H1 (cell line): ENCODE results near the gene ECPAS. TPM values are rescaled to one million over a fixed set of nuclear protein-coding genes. Genes with fewer than 3 reads are reported as not detected.

ENCODE experiments used
- CTCF ChIA-PET: fragments of 300-600 bp; sonication (Branson Sonifier 250); formaldehyde crosslinking; loops from one replicate; lab custom pipeline; 2021; ENCODE audit not compliant: partially characterized antibody; lab: Charles Lee
- POLR2A ChIA-PET: fragments of 300-600 bp; sonication (Branson Sonifier 250); formaldehyde crosslinking; loops from one replicate; lab custom pipeline; 2021; ENCODE audit warnings: inconsistent platforms; ENCODE audit not compliant: partially characterized antibody; lab: Charles Lee
- DNase-seq, 2 experiments: peaks; one replicate each; pipeline versions ENCODE4 v3.0.0 to v3.0.0-alpha.2; 2010 to 2022; ENCODE audit warnings: low spot score in 2 of 2, low read depth in 1 of 2, mixed read lengths in 1 of 2
- FAIRE-seq: peaks from 2 replicates; lab custom pipeline; 2011; peaks lifted over from hg19 to GRCh38; lab: Jason Lieb, UNC
- H2AFZ ChIP-seq: 2 replicates; pipeline ENCODE4 v1.8.1; 2012; ENCODE audit warnings: low read length, inconsistent platforms
- H2AK5ac ChIP-seq: 2 replicates; pipeline ENCODE4 v1.6.1; 2013; ENCODE audit warnings: low read depth, low read length
- H2BK120ac ChIP-seq: replicated peaks from 2 replicates; pipeline ENCODE3; 2013; ENCODE audit warnings: low read depth, low read length, inconsistent platforms
- H2BK12ac ChIP-seq: 2 replicates; pipeline ENCODE4 v1.6.1; 2013; ENCODE audit warnings: low read depth, low read length
- H2BK15ac ChIP-seq: 2 replicates; pipeline ENCODE4 v1.6.1; 2013; ENCODE audit warnings: low read length
- H2BK20ac ChIP-seq: 2 replicates; pipeline ENCODE4 v1.6.1; 2013; ENCODE audit warnings: low read length
- H2BK5ac ChIP-seq: 2 replicates; pipeline ENCODE4 v1.6.1; 2013; ENCODE audit warnings: low read depth, low read length
- H3K14ac ChIP-seq: 2 replicates; pipeline ENCODE4 v1.6.1; 2013; ENCODE audit warnings: inconsistent platforms; ENCODE audit not compliant: insufficient read length
- H3K18ac ChIP-seq: 2 replicates; pipeline ENCODE4 v1.6.1; 2013; ENCODE audit warnings: low read length; ENCODE audit errors: extremely low read depth
- H3K23ac ChIP-seq: 2 replicates; pipeline ENCODE4 v1.6.1; 2013; ENCODE audit warnings: inconsistent platforms; ENCODE audit not compliant: insufficient read length
- H3K23me2 ChIP-seq: 2 replicates; pipeline ENCODE4 v1.6.1; 2013; ENCODE audit warnings: low read depth, low read length
- H3K27ac ChIP-seq: 2 replicates; pipeline ENCODE4 v1.6.1; 2011; ENCODE audit warnings: low read depth, low read length, inconsistent platforms
- H3K27me3 ChIP-seq, 4 experiments: replicated peaks in 1 of 4; 1 replicate in 1 of 4; 2 replicates in 3 of 4; pipeline versions ENCODE4 v1.6.1 to v1.8.1; 2011 to 2013; ENCODE audit warnings: low read length in 3 of 4, mild to moderate bottlenecking in 3 of 4, inconsistent platforms in 2 of 4, mixed read lengths in 2 of 4, moderate library complexity in 1 of 4; ENCODE audit not compliant: control insufficient read depth in 3 of 4, insufficient read depth in 3 of 4; ENCODE audit errors: extremely low read depth in 1 of 4
- H3K36me3 ChIP-seq, 4 experiments: 2 replicates each; pipeline versions ENCODE4 v1.6.1 to v1.8.1; 2011 to 2013; ENCODE audit warnings: mild to moderate bottlenecking in 4 of 4, low read length in 3 of 4, moderate library complexity in 2 of 4, control low read depth in 1 of 4, inconsistent platforms in 1 of 4; ENCODE audit not compliant: insufficient read depth in 4 of 4, control insufficient read depth in 2 of 4
- H3K4ac ChIP-seq: replicated peaks from 2 replicates; pipeline ENCODE3; 2013; ENCODE audit warnings: low read length, low read depth, mixed read lengths, inconsistent platforms; ENCODE audit not compliant: insufficient read length
- H3K4me1 ChIP-seq, 4 experiments: replicated peaks in 1 of 4; 1 replicate in 1 of 4; 2 replicates in 3 of 4; pipeline versions ENCODE4 v1.6.1 to v1.8.1; 2011 to 2013; ENCODE audit warnings: low read length in 3 of 4, inconsistent platforms in 2 of 4, mixed read lengths in 1 of 4; ENCODE audit not compliant: insufficient read depth in 4 of 4, control insufficient read depth in 3 of 4
- H3K4me2 ChIP-seq, 2 experiments: 2 replicates each; pipeline versions ENCODE4 v1.6.1 to v1.8.1; 2011 to 2013; ENCODE audit warnings: low read depth in 2 of 2, low read length in 2 of 2, control low read depth in 1 of 2, inconsistent platforms in 1 of 2, mild to moderate bottlenecking in 1 of 2; ENCODE audit not compliant: insufficient read depth in 1 of 2
- H3K4me3 ChIP-seq, 4 experiments: fragments of 200-600, 300-600 bp in 1 of 4; sonication (generic), shearing (Covaris generic), sonication (Bioruptor Twin) in 1 of 4; 2 replicates each; pipeline versions ENCODE4 v1.5.1 to v1.8.1; 2011 to 2016; ENCODE audit warnings: low read length in 4 of 4, low read depth in 3 of 4, control low read depth in 2 of 4, inconsistent platforms in 2 of 4, mild to moderate bottlenecking in 2 of 4, mixed read lengths in 1 of 4, moderate library complexity in 1 of 4; ENCODE audit not compliant: insufficient read depth in 2 of 4; ENCODE audit errors: extremely low read depth in 1 of 4
- H3K56ac ChIP-seq: replicated peaks from 2 replicates; pipeline ENCODE3; 2013; ENCODE audit warnings: low read depth, mild to moderate bottlenecking, mixed read lengths, low read length, inconsistent platforms; ENCODE audit not compliant: insufficient read length
- H3K79me1 ChIP-seq: 2 replicates; pipeline ENCODE4 v1.6.1; 2013; ENCODE audit warnings: low read depth, low read length, control low read depth
- H3K79me2 ChIP-seq, 2 experiments: 2 replicates each; pipeline versions ENCODE4 v1.6.1 to v1.8.1; 2012 to 2013; ENCODE audit warnings: low read length in 2 of 2, mild to moderate bottlenecking in 2 of 2, inconsistent platforms in 1 of 2; ENCODE audit not compliant: insufficient read depth in 2 of 2, control insufficient read depth in 1 of 2
- H3K9ac ChIP-seq, 4 experiments: replicated peaks in 1 of 4; 1 replicate in 1 of 4; 2 replicates in 3 of 4; pipeline versions ENCODE4 v1.6.1 to v1.8.1; 2011 to 2013; ENCODE audit warnings: low read depth in 3 of 4, low read length in 3 of 4, control low read depth in 2 of 4, mild to moderate bottlenecking in 2 of 4, moderate library complexity in 2 of 4, inconsistent platforms in 1 of 4; ENCODE audit errors: extremely low read depth in 1 of 4
- H3K9me3 ChIP-seq, 2 experiments: 2 replicates each; pipeline versions ENCODE4 v1.6.1 to v1.8.1; 2012 to 2013; ENCODE audit warnings: mild to moderate bottlenecking in 2 of 2, moderate library complexity in 2 of 2, control low read depth in 1 of 2, inconsistent platforms in 1 of 2, low read depth in 1 of 2, low read length in 1 of 2, mixed read lengths in 1 of 2; ENCODE audit not compliant: insufficient read depth in 2 of 2
- H4K20me1 ChIP-seq, 2 experiments: replicated peaks in 1 of 2; 2 replicates each; pipeline versions ENCODE3 to v1.8.1; 2011 to 2013; ENCODE audit warnings: inconsistent platforms in 2 of 2, low read length in 2 of 2, mild to moderate bottlenecking in 1 of 2; ENCODE audit not compliant: insufficient read depth in 2 of 2, control insufficient read depth in 1 of 2
- H4K5ac ChIP-seq: 2 replicates; pipeline ENCODE4 v1.6.1; 2013; ENCODE audit warnings: low read length, low read depth, mixed read lengths, inconsistent platforms; ENCODE audit not compliant: insufficient read length
- H4K8ac ChIP-seq: 2 replicates; pipeline ENCODE4 v1.8.0; 2013; ENCODE audit warnings: mild to moderate bottlenecking, moderate library complexity, low read length, inconsistent platforms; ENCODE audit not compliant: insufficient read depth; ENCODE audit errors: extremely low read depth
- H4K91ac ChIP-seq: replicated peaks from 2 replicates; pipeline ENCODE3; 2013; ENCODE audit warnings: low read length, mixed read lengths, inconsistent platforms; ENCODE audit not compliant: insufficient read length
- BACH1 ChIP-seq: IDR thresholded peaks from 2 replicates; pipeline ENCODE4 v1.6.1; 2012; ENCODE audit warnings: low read length, improper control_type of control experiment
- GTF2F1 ChIP-seq: IDR thresholded peaks from 2 replicates; pipeline ENCODE4 v1.6.1; 2012; ENCODE audit warnings: low read depth, low read length, improper control_type of control experiment, borderline replicate concordance
- POLR2AphosphoS5 ChIP-seq: IDR thresholded peaks from 2 replicates; pipeline ENCODE4 v1.6.1; 2011; ENCODE audit warnings: low read depth, low read length
- SUZ12 ChIP-seq: fragments of 200-600 bp; sonication (generic); IDR thresholded peaks from 2 replicates; pipeline ENCODE4 v1.6.1; 2012; ENCODE audit warnings: mild to moderate bottlenecking, inconsistent platforms, low read length, moderate library complexity, mixed read lengths
- WGBS, 2 experiments: shearing (Covaris generic) in 1 of 2; methylation state at CpG; one replicate each; pipeline versions ENCODE4 v1.1.6 to v1.1.7; 2013 to 2015; ENCODE audit warnings: low lambda C conversion rate in 2 of 2, mixed read lengths in 2 of 2, inconsistent platforms in 1 of 2, low coverage in 1 of 2, missing lambda C conversion rate in 1 of 2; ENCODE audit not compliant: insufficient replicate concordance in 2 of 2, insufficient coverage in 1 of 2, insufficient read length in 1 of 2; ENCODE audit errors: extremely low coverage in 1 of 2, missing lambda C conversion rate in 1 of 2; 5-methylcytosine and 5-hydroxymethylcytosine counted together
- polyA plus RNA-seq, 7 experiments: library from polyadenylated mRNA; depleted of rRNA in 3 of 7; stranded (reverse) in 5 of 7; unstranded in 2 of 7; fragments of >200 nt in 5 of 7; fragments of 200-250 nt in 2 of 7; gene quantifications; 1 replicate in 5 of 7; 2 replicates in 1 of 7; 4 replicates in 1 of 7; pipeline versions ENCODE4 v1.2.1 to v1.2.3, GENCODE V29; 2011 to 2013; ENCODE audit warnings: missing spikeins in 2 of 7, mixed read lengths in 2 of 7
- total RNA-seq: library from RNA; stranded (reverse); fragmentation: NEBNext Ultra II Directional; extraction: Animal tissue kit (Norgen Biotek cat#: 25700); gene quantifications from 2 replicates; pipeline ENCODE4 v1.2.1, GENCODE V29; 2021

The ECPAS gene
- total and polyA plus RNA-seq, 2 of the 8 experiments (the other 6 are each of a cell fraction or from before 2014, with no cell fraction given) = 20.9 to 131 TPM

DNA sequence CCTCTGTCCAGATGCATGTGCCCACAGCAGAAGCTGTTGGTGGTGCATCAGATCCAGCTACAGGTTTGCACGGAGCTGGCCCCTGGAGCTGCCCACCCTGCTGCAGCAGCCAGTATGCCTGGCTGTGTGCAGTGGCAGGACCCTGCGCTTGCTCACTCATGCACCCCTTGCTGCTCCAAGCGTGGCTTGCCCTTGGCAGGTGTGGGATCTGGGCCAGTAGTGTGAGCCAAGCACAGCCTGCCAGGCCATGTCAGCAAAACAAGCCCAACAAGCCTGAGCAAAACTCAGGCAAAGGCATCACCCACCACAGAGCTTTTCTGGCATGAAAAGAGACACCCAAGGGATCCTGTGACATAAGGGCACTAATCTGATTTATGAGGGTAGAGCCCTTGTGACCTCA, 18.3 kb upstream of the ECPAS start:
- H4K5ac ChIP-seq = no peak overlapping the region
- H2AK5ac ChIP-seq = no peak overlapping the region
- H3K4me2 ChIP-seq = no peak overlapping the region
- no peak for DNase-seq
- no peaks in the 10 kb centered on the region; a peak in 1 of 4 replicates for H3K9me3 ChIP-seq
- no peak overlapping the region for H4K8ac ChIP-seq
- H2BK5ac ChIP-seq = peak overlapping the region; percentile 6; the same call in 1 of the 2 replicates
- H3K4me3 ChIP-seq = no peak overlapping the region
- H3K79me2 ChIP-seq = no peaks in the 10 kb centered on the region
- no peak overlapping the region for H2BK12ac ChIP-seq
- H3K27ac ChIP-seq = no peak overlapping the region
- H3K23me2 ChIP-seq = no peaks in the 10 kb centered on the region; the same call in 1 of the 2 replicates
- H3K4ac ChIP-seq = no peak overlapping the region
- H3K14ac ChIP-seq = no peak overlapping the region
- ChIA-PET POLR2A (interaction anchor here (0.6 to 1.8 kb wide), 3 partner anchors 27 to 221 kb away, joined by 4 to 6 read pairs (median 4); no protein-coding TSS in a partner anchor), CTCF (interaction anchor here (1.4 kb wide), 2 partner anchors 17 to 119 kb away, joined by 3 to 5 read pairs; no protein-coding TSS in a partner anchor)
- 0 out of 2 replicates have a peak overlapping the region, but pooled peaks have one; percentile 40 for H2BK15ac ChIP-seq
- H3K56ac ChIP-seq = no peak overlapping the region
- H3K4me1 ChIP-seq = no peaks in the 10 kb centered on the region
- H3K27me3 ChIP-seq = no peaks in the 10 kb centered on the region
- TF ChIP-seq SUZ12 (no peak), POLR2AphosphoS5 (no peak), GTF2F1 (no peak), BACH1 (no peak)
- 0 out of 2 replicates have a peak overlapping the region, but pooled peaks have one; percentile 23 for H2BK20ac ChIP-seq
- H3K9ac ChIP-seq = no peak overlapping the region
- H4K91ac ChIP-seq = no peak overlapping the region
- no peak overlapping the region for H2AFZ ChIP-seq
- no peak overlapping the region for H3K18ac ChIP-seq
- FAIRE-seq = no peak
- no peaks in the 10 kb centered on the region for H3K36me3 ChIP-seq
- no peak overlapping the region for H3K23ac ChIP-seq
- 100% methylated on average over 3 of the region's 3 CpGs; no CpG with 5 or more reads in 1 of the 2 experiments for WGBS, 2 experiments
- H3K79me1 ChIP-seq = no peaks in the 10 kb centered on the region
- no peaks in the 10 kb centered on the region for H4K20me1 ChIP-seq
- H2BK120ac ChIP-seq = no peak overlapping the region
